Liver (tissue), 9 donors: ENCODE data around the gene TERF2IP. TPM values are rescaled to one million over a fixed set of nuclear protein-coding genes. Genes with fewer than 3 reads are reported as not detected.

Source experiments
- DNase-seq: peaks from one replicate; pipeline ENCODE4 v3.0.0-alpha.2; 2017; ENCODE audit warnings: low spot score
- H3K27ac ChIP-seq, 2 donors: one replicate each; pipeline ENCODE4 v1.7.0; 2013; ENCODE audit warnings: inconsistent platforms in 2 of 2, low read length in 2 of 2, control low read depth in 1 of 2, low read depth in 1 of 2, mild to moderate bottlenecking in 1 of 2
- H3K27me3 ChIP-seq, 4 donors: one replicate each; pipeline versions ENCODE4 v1.6.1 to v1.7.0; 2013; ENCODE audit warnings: low read length in 3 of 4, inconsistent platforms in 1 of 4, mild to moderate bottlenecking in 1 of 4, moderate library complexity in 1 of 4; ENCODE audit not compliant: control insufficient read depth in 4 of 4, insufficient read depth in 4 of 4
- H3K36me3 ChIP-seq, 4 donors: one replicate each; pipeline versions ENCODE4 v1.6.1 to v1.7.0; 2013; ENCODE audit warnings: low read length in 3 of 4, mild to moderate bottlenecking in 3 of 4, low read depth in 1 of 4, moderate library complexity in 1 of 4; ENCODE audit not compliant: control insufficient read depth in 4 of 4, insufficient read depth in 3 of 4
- H3K4me1 ChIP-seq, 4 donors: one replicate each; pipeline versions ENCODE4 v1.6.1 to v1.7.0; 2013; ENCODE audit warnings: low read length in 3 of 4, mild to moderate bottlenecking in 3 of 4, moderate library complexity in 1 of 4; ENCODE audit not compliant: control insufficient read depth in 4 of 4, insufficient read depth in 4 of 4
- H3K4me3 ChIP-seq, 3 donors: one replicate each; pipeline versions ENCODE4 v1.6.1 to v1.7.0; 2013; ENCODE audit warnings: low read length in 3 of 3, control low read depth in 1 of 3, low read depth in 1 of 3, mild to moderate bottlenecking in 1 of 3
- H3K9ac ChIP-seq, 2 donors: one replicate each; pipeline ENCODE4 v1.7.0; 2013; ENCODE audit warnings: low read length in 2 of 2, mild to moderate bottlenecking in 2 of 2, moderate library complexity in 2 of 2, control low read depth in 1 of 2, low read depth in 1 of 2
- H3K9me3 ChIP-seq, 4 donors: one replicate each; pipeline versions ENCODE4 v1.6.1 to v1.7.0; 2013; ENCODE audit warnings: low read length in 3 of 4; ENCODE audit not compliant: control insufficient read depth in 4 of 4
- EGR1 ChIP-seq, 2 donors: IDR thresholded peaks; 2 replicates each; pipeline ENCODE4 v1.6.1; 2016 to 2018; ENCODE audit warnings: antibody characterized with exemption in 2 of 2, low read depth in 2 of 2
- FOXA1 ChIP-seq: IDR thresholded peaks from 2 replicates; pipeline ENCODE4 v1.6.1; 2016; ENCODE audit warnings: antibody characterized with exemption
- FOXA2 ChIP-seq: IDR thresholded peaks from 2 replicates; pipeline ENCODE4 v1.6.1; 2016; ENCODE audit warnings: antibody characterized with exemption
- GABPA ChIP-seq, 2 donors: IDR thresholded peaks in 1 of 2; conservative IDR thresholded peaks in 1 of 2; 2 replicates each; pipeline ENCODE4 v1.6.1; 2016; ENCODE audit warnings: antibody characterized with exemption in 2 of 2, mild to moderate bottlenecking in 1 of 2, moderate library complexity in 1 of 2
- HNF4A ChIP-seq, 2 donors: conservative IDR thresholded peaks; 2 replicates each; pipeline ENCODE4 v1.6.1; 2016; ENCODE audit warnings: antibody characterized with exemption in 2 of 2, mild to moderate bottlenecking in 2 of 2
- HNF4G ChIP-seq: IDR thresholded peaks from 2 replicates; pipeline ENCODE4 v1.6.1; 2016; ENCODE audit warnings: antibody characterized with exemption
- JUND ChIP-seq, 2 donors: IDR thresholded peaks; 2 replicates each; pipeline ENCODE4 v1.6.1; 2016; ENCODE audit warnings: antibody characterized with exemption in 2 of 2
- NR2F2 ChIP-seq: IDR thresholded peaks from 2 replicates; pipeline ENCODE4 v1.6.1; 2016; ENCODE audit warnings: antibody characterized with exemption
- RAD21 ChIP-seq, 2 donors: IDR thresholded peaks; 2 replicates each; pipeline ENCODE4 v1.6.1; 2016; ENCODE audit warnings: antibody characterized with exemption in 2 of 2, mild to moderate bottlenecking in 2 of 2
- RXRA ChIP-seq, 2 donors: IDR thresholded peaks; 2 replicates each; pipeline ENCODE4 v1.6.1; 2017 to 2018; ENCODE audit warnings: antibody characterized with exemption in 2 of 2, mild to moderate bottlenecking in 1 of 2
- SP1 ChIP-seq: IDR thresholded peaks from 2 replicates; pipeline ENCODE4 v1.6.1; 2018; ENCODE audit warnings: antibody characterized with exemption, mild to moderate bottlenecking
- TAF1 ChIP-seq: conservative IDR thresholded peaks from 2 replicates; pipeline ENCODE4 v1.6.1; 2016; ENCODE audit warnings: antibody characterized with exemption, mild to moderate bottlenecking
- YY1 ChIP-seq: IDR thresholded peaks from 2 replicates; pipeline ENCODE4 v1.6.1; 2016; ENCODE audit warnings: antibody characterized with exemption, mild to moderate bottlenecking
- WGBS: extraction: QIAGEN DNeasy Blood & Tissue Kit; methylation state at CpG from one replicate; pipeline ENCODE4 v1.1.7; 2013; 5-methylcytosine and 5-hydroxymethylcytosine counted together
- polyA plus RNA-seq, 2 donors: library from polyadenylated mRNA; stranded (reverse) in 1 of 2; unstranded in 1 of 2; fragments of 200-250 nt in 1 of 2; fragments of >200 nt in 1 of 2; fragmentation: Nextera tagmentation in 1 of 2; extraction: Ambion mirVana in 1 of 2; gene quantifications; one replicate each; pipeline versions ENCODE4 v1.2.1 to v1.2.3, GENCODE V29; 2013 to 2015
- total RNA-seq, 2 donors: library from RNA; depleted of rRNA; stranded (reverse); fragments of >200 nt; gene quantifications; one replicate each; pipeline ENCODE4 v1.2.3, GENCODE V29; 2014
- TF ChIP-seq, protein P1 (sequence below): fragments of 150-350 bp; IDR thresholded peaks from 2 replicates; pipeline ENCODE4 v1.5.1; 2017; ENCODE audit warnings: improper control_type of control experiment, low read depth, low read length; ENCODE audit not compliant: missing input control
- TF ChIP-seq, protein P2 (sequence below): IDR thresholded peaks from 2 replicates; pipeline ENCODE4 v1.6.1; 2016; ENCODE audit warnings: antibody characterized with exemption, mild to moderate bottlenecking
- TF ChIP-seq, protein P3 (sequence below): IDR thresholded peaks from 2 replicates; pipeline ENCODE4 v1.6.1; 2016; ENCODE audit warnings: antibody characterized with exemption
- TF ChIP-seq, protein P4 (sequence below): IDR thresholded peaks from 2 replicates; pipeline ENCODE4 v1.6.1; 2016; ENCODE audit warnings: antibody characterized with exemption
- TF ChIP-seq, protein P5 (sequence below): IDR thresholded peaks from 2 replicates; pipeline ENCODE4 v1.6.1; 2016; ENCODE audit warnings: antibody characterized with exemption
- donor health status: healthy.
- donor health status: healthy.
- donor health status: healthy.
- donor health status: healthy.
- donor health status: healthy.

Gene TERF2IP
- total and polyA plus RNA-seq, 4 donors, result 21.7 to 69.5 (median 23.2) TPM

DNA sequence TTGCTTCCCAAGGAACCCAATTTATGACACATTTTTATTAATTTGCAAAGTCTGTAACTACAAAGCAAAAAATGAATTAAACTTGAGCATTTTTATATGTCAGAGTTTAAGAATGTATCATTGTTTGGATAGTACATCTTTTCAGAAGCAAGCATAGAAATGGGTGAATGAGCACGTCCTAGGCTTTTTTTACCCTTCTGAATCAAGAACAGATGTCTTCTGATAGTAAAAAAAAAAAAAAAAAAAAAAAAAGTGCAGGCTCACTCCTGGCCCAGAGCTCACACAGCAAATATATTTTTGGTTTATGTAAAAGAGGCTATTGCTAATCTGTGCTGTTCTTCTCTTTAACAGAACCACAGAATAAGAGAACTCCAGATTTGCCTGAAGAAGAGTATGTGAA is 6.3 kb downstream of the TERF2IP start:
- H3K9me3 ChIP-seq, result no peaks in the 10 kb centered on the region
- WGBS, result 84% methylated on average over 1 of the region's 1 CpG
- H3K4me3 ChIP-seq, result no peak overlapping the region
- no peak overlapping the region for H3K9ac ChIP-seq
- no peak overlapping the region for H3K27ac ChIP-seq
- peaks cover 4 to 33% (median 21%) of the 10 kb centered on the region in 4 donors for H3K4me1 ChIP-seq
- H3K27me3 ChIP-seq, result no peaks in the 10 kb centered on the region
- no peak for DNase-seq
- H3K36me3 ChIP-seq, result peaks cover 9 to 44% (median 36%) of the 10 kb centered on the region in 4 donors
- TF ChIP-seq, protein P1, sequence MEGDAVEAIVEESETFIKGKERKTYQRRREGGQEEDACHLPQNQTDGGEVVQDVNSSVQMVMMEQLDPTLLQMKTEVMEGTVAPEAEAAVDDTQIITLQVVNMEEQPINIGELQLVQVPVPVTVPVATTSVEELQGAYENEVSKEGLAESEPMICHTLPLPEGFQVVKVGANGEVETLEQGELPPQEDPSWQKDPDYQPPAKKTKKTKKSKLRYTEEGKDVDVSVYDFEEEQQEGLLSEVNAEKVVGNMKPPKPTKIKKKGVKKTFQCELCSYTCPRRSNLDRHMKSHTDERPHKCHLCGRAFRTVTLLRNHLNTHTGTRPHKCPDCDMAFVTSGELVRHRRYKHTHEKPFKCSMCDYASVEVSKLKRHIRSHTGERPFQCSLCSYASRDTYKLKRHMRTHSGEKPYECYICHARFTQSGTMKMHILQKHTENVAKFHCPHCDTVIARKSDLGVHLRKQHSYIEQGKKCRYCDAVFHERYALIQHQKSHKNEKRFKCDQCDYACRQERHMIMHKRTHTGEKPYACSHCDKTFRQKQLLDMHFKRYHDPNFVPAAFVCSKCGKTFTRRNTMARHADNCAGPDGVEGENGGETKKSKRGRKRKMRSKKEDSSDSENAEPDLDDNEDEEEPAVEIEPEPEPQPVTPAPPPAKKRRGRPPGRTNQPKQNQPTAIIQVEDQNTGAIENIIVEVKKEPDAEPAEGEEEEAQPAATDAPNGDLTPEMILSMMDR, result no peak
- no peak for TF ChIP-seq GABPA (IDR thresholded peaks at IDR 0.05 in 1 of 2, conservative IDR thresholded peaks at IDR 0.05 in 1 of 2)
- TF ChIP-seq, protein P2, sequence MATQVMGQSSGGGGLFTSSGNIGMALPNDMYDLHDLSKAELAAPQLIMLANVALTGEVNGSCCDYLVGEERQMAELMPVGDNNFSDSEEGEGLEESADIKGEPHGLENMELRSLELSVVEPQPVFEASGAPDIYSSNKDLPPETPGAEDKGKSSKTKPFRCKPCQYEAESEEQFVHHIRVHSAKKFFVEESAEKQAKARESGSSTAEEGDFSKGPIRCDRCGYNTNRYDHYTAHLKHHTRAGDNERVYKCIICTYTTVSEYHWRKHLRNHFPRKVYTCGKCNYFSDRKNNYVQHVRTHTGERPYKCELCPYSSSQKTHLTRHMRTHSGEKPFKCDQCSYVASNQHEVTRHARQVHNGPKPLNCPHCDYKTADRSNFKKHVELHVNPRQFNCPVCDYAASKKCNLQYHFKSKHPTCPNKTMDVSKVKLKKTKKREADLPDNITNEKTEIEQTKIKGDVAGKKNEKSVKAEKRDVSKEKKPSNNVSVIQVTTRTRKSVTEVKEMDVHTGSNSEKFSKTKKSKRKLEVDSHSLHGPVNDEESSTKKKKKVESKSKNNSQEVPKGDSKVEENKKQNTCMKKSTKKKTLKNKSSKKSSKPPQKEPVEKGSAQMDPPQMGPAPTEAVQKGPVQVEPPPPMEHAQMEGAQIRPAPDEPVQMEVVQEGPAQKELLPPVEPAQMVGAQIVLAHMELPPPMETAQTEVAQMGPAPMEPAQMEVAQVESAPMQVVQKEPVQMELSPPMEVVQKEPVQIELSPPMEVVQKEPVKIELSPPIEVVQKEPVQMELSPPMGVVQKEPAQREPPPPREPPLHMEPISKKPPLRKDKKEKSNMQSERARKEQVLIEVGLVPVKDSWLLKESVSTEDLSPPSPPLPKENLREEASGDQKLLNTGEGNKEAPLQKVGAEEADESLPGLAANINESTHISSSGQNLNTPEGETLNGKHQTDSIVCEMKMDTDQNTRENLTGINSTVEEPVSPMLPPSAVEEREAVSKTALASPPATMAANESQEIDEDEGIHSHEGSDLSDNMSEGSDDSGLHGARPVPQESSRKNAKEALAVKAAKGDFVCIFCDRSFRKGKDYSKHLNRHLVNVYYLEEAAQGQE, result no peak
- no peak for TF ChIP-seq HNF4G
- TF ChIP-seq HNF4A (conservative IDR thresholded peaks at IDR 0.05), result no peak
- no peak for TF ChIP-seq RXRA (IDR thresholded peaks at IDR 0.05)
- TF ChIP-seq, protein P3, sequence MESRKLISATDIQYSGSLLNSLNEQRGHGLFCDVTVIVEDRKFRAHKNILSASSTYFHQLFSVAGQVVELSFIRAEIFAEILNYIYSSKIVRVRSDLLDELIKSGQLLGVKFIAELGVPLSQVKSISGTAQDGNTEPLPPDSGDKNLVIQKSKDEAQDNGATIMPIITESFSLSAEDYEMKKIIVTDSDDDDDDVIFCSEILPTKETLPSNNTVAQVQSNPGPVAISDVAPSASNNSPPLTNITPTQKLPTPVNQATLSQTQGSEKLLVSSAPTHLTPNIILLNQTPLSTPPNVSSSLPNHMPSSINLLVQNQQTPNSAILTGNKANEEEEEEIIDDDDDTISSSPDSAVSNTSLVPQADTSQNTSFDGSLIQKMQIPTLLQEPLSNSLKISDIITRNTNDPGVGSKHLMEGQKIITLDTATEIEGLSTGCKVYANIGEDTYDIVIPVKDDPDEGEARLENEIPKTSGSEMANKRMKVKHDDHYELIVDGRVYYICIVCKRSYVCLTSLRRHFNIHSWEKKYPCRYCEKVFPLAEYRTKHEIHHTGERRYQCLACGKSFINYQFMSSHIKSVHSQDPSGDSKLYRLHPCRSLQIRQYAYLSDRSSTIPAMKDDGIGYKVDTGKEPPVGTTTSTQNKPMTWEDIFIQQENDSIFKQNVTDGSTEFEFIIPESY, result no peak
- TF ChIP-seq JUND (IDR thresholded peaks at IDR 0.05), result no peak
- no peak for TF ChIP-seq SP1
- TF ChIP-seq YY1, result no peak
- no peak for TF ChIP-seq TAF1
- no peak for TF ChIP-seq NR2F2
- TF ChIP-seq EGR1 (IDR thresholded peaks at IDR 0.05; ENCODE audit: low read depth in 2 of 2), result no peak
- TF ChIP-seq, protein P4, sequence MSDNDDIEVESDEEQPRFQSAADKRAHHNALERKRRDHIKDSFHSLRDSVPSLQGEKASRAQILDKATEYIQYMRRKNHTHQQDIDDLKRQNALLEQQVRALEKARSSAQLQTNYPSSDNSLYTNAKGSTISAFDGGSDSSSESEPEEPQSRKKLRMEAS, result no peak
- TF ChIP-seq FOXA1, result no peak
- TF ChIP-seq RAD21 (IDR thresholded peaks at IDR 0.05), result no peak

DNA sequence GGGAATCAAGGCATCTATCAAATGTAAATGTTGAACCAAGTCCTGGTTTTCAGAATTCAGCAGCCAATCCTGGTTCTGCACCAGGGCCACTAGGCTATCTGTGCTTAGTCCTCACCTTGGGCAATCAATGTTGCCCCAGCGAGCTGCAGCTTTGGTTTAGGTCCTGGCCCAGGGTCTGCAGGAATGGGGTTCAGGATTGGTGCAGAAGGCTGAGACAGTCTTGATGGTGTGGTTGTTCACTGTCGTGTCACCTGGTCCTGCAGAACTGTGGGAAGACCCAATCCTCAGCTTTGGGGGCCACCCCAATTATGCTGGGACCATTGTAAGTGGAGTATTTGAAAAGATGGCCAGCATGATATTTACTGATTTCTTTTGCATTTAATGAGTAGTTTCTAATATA is 10.6 kb downstream of the TERF2IP start:
- Histone ChIP-seq H3K36me3 (peaks cover 11 to 44% (median 37%) of the 10 kb centered on the region in 4 donors), H3K27me3 (no peaks in the 10 kb centered on the region), H3K4me3 (no peak overlapping the region), H3K4me1 (peaks cover 0 to 5% (median 0%) of the 10 kb centered on the region in 4 donors), H3K9me3 (no peaks in the 10 kb centered on the region), H3K27ac (no peak overlapping the region), H3K9ac (no peak overlapping the region)
- no peak for DNase-seq
- WGBS, result 98% methylated on average over 2 of the region's 2 CpGs
- TF ChIP-seq TAF1 (no peak), HNF4A (conservative IDR thresholded peaks at IDR 0.05) (no peak), EGR1 (IDR thresholded peaks at IDR 0.05; ENCODE audit: low read depth in 2 of 2) (no peak), JUND (IDR thresholded peaks at IDR 0.05) (no peak), GABPA (IDR thresholded peaks at IDR 0.05 in 1 of 2, conservative IDR thresholded peaks at IDR 0.05 in 1 of 2) (no peak), RAD21 (IDR thresholded peaks at IDR 0.05) (no peak), SP1 (no peak), FOXA2 (no peak), RXRA (IDR thresholded peaks at IDR 0.05) (no peak), HNF4G (no peak), NR2F2 (no peak), YY1 (no peak), FOXA1 (no peak)
- TF ChIP-seq, protein P1, result no peak
- TF ChIP-seq, protein P4, result no peak
- TF ChIP-seq, protein P3, result no peak
- TF ChIP-seq, protein P5, sequence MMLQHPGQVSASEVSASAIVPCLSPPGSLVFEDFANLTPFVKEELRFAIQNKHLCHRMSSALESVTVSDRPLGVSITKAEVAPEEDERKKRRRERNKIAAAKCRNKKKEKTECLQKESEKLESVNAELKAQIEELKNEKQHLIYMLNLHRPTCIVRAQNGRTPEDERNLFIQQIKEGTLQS, result no peak
